Measurements from ENCODE around the gene VWC2L. TPM values are rescaled to one million over a fixed set of nuclear protein-coding genes. Genes with fewer than 3 reads are reported as not detected.

Gene VWC2L
- total and polyA plus RNA-seq, 2 of the 8 experiments (the other 6 are each of a cell fraction or from before 2014, with no cell fraction given): not detected

DNA sequence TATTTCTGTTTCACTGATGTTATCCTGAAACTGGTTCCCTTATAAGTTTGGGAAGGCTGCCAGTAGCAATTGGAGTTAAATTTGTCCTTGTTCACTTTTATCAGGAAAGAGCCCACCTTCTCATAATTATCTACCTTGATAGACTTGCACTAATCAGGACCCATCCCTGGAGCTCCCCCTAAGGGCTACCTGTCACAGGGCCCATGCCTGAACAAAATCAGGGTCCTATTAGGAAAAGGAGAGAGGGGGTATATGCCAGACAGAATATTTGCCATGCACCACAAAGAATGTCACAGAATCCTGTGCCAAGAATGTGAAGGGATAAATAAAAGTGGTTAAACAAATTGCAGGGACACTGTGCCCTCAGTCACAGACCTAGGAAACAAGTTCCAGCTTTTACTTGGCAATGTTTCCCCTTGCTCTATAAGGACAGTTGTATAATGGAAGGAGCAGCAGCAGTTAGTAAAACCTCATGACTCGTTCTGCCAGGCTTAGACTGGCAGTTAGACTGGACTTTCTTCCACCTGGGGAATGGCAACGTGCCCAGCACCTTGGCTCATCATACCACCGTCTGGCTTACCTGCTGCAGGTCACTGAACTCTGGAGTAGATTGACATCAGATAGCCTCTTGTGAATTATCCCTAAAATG is 32.3 kb upstream of the VWC2L start (continued):
- TF ChIP-seq CTBP2 (IDR thresholded peaks at IDR 0.05; ENCODE audit: borderline replicate concordance, insufficient read depth, insufficient read length, low read length) (no peak), KDM4A (IDR thresholded peaks at IDR 0.05; ENCODE audit: low read depth, low read length, severe bottlenecking) (no peak), TAF7 (optimal IDR thresholded peaks at IDR 0.05; ENCODE audit: borderline replicate concordance, low read depth, low read length) (no peak), CBX5 (IDR thresholded peaks at IDR 0.05; ENCODE audit: low read depth, low read length) (no peak), HDAC2 (IDR thresholded peaks at IDR 0.05; ENCODE audit: borderline replicate concordance in 1 of 2, low read depth in 2 of 2, low read length in 2 of 2) (no peak), NANOG (IDR thresholded peaks at IDR 0.05; ENCODE audit: insufficient read depth, low read depth, low read length, poor library complexity, severe bottlenecking) (no peak), POLR2AphosphoS5 (IDR thresholded peaks at IDR 0.05; ENCODE audit: low read depth, low read length) (no peak)
- TF ChIP-seq, protein P1, sequence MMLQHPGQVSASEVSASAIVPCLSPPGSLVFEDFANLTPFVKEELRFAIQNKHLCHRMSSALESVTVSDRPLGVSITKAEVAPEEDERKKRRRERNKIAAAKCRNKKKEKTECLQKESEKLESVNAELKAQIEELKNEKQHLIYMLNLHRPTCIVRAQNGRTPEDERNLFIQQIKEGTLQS (IDR thresholded peaks at IDR 0.05; ENCODE audit: insufficient read depth, low read depth, low read length): no peak
- TF ChIP-seq, protein P2, sequence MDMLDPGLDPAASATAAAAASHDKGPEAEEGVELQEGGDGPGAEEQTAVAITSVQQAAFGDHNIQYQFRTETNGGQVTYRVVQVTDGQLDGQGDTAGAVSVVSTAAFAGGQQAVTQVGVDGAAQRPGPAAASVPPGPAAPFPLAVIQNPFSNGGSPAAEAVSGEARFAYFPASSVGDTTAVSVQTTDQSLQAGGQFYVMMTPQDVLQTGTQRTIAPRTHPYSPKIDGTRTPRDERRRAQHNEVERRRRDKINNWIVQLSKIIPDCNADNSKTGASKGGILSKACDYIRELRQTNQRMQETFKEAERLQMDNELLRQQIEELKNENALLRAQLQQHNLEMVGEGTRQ (IDR thresholded peaks at IDR 0.05; ENCODE audit: low read length): no peak

All from H1 (cell line).